Ishikawa (cell line): ENCODE measurements around the gene TINAGL1.

Experiments used
- CEBPB ChIP-seq: IDR thresholded peaks from 2 replicates; pipeline ENCODE4 v1.6.1; 2012
- CREB1 ChIP-seq: IDR thresholded peaks from 2 replicates; pipeline ENCODE4 v1.6.1; 2012; ENCODE audit warnings: low read depth
- EGR1 ChIP-seq: IDR thresholded peaks from 2 replicates; pipeline ENCODE4 v1.6.1; 2012
- EP300 ChIP-seq: IDR thresholded peaks from 2 replicates; pipeline ENCODE4 v1.6.1; 2012; ENCODE audit warnings: borderline replicate concordance
- MAX ChIP-seq: IDR thresholded peaks from 2 replicates; pipeline ENCODE4 v1.6.1; 2012
- NFIC ChIP-seq: IDR thresholded peaks from 2 replicates; pipeline ENCODE4 v1.6.1; 2012
- RAD21 ChIP-seq: IDR thresholded peaks from 2 replicates; pipeline ENCODE4 v1.6.1; 2012; ENCODE audit warnings: low read depth
- REST ChIP-seq: IDR thresholded peaks from 2 replicates; pipeline ENCODE4 v1.6.1; 2012; ENCODE audit warnings: low read depth, mild to moderate bottlenecking
- TAF1 ChIP-seq: IDR thresholded peaks from 2 replicates; pipeline ENCODE4 v1.6.1; 2012; ENCODE audit warnings: low read depth, mild to moderate bottlenecking
- TCF12 ChIP-seq: IDR thresholded peaks from 2 replicates; pipeline ENCODE4 v1.6.1; 2012; ENCODE audit warnings: low read depth
- USF1 ChIP-seq: IDR thresholded peaks from 2 replicates; pipeline ENCODE4 v1.6.1; 2012
- YY1 ChIP-seq: IDR thresholded peaks from 2 replicates; pipeline ENCODE4 v1.6.1; 2012; ENCODE audit warnings: low read depth
- ZBTB7A ChIP-seq: IDR thresholded peaks from 2 replicates; pipeline ENCODE4 v1.6.1; 2012; ENCODE audit warnings: low read depth

GRCh38 chr1:31615414-31615813, 39.1 kb downstream of the TINAGL1 start:
- TF ChIP-seq CEBPB (no peak), YY1 (no peak), EP300 (no peak), RAD21 (no peak), CREB1 (no peak), NFIC (no peak), MAX (no peak), EGR1 (no peak), REST (no peak), TCF12 (no peak), TAF1 (no peak), ZBTB7A (no peak), USF1 (no peak)
